SK-N-MC (cell line): ENCODE data around the gene PABPN1.

Experiments
- EZH2 ChIP-seq: fragments of 200-600 bp; sonication (generic); IDR thresholded peaks from one replicate; pipeline ENCODE4 v1.6.1; 2017; ENCODE audit warnings: antibody characterized with exemption
- FOXP2 ChIP-seq: optimal IDR thresholded peaks from 2 replicates; pipeline ENCODE3; 2011; ENCODE audit warnings: mild to moderate bottlenecking, moderate library complexity; ENCODE audit not compliant: insufficient read depth; ENCODE audit errors: extremely low read length, control extremely low read depth
- POLR2AphosphoS5 ChIP-seq: IDR thresholded peaks from 2 replicates; pipeline ENCODE4 v1.6.1; 2012; ENCODE audit warnings: mild to moderate bottlenecking, low read depth, low read length, borderline replicate concordance

DNA sequence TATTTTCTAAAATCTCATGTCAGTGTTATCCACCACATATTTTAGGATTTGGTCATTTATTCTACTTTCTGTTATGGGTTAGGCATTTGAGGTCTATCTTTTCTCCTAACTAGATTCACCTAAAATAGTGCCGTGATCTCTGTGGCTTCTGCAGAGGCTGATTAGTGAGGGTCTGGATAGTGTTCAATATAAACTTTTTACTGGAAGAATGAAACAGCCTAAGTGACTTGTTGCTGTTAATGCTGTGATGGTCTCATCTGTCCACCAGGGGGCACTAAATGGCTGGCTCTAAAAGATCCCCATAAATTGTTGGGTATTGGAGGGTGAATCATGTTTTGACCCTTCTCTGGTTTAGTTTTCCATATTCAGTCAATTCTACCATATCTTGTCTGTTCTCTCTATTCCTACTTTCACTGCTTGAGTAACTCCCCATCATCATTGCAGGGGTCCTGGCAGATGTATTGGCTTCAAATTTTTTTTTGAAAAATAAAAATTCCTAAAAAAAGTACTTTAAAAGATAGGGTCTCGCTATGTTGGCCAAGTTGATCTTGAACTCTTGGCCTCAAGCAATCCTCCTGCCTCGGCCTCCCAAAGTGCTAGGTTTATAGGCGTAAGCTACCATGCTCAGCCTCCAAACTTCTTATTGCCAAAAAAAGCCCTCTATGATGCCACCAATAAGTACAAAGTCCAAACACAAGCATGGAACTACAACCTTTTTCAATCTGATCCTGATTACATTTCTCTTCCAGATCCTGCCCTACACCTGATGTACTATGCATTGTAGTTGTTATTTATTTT is 6.9 kb downstream of the PABPN1 start:
- TF ChIP-seq POLR2AphosphoS5 (no peak), EZH2 (no peak), FOXP2 (no peak)
